Neutrophil (primary cell): Measurements from ENCODE around the gene DEPDC1.

Source experiments
- H3K27ac ChIP-seq: fragments of 200-600 bp; sonication (generic); 2 replicates; pipeline ENCODE4 v1.5.1; 2016; ENCODE audit warnings: mild to moderate bottlenecking, moderate library complexity
- H3K27me3 ChIP-seq: fragments of 200-600 bp; sonication (generic); 2 replicates; pipeline ENCODE4 v1.6.0; 2016; ENCODE audit warnings: mild to moderate bottlenecking
- H3K36me3 ChIP-seq: fragments of 200-600 bp; sonication (generic); 2 replicates; pipeline ENCODE4 v1.5.1; 2017
- H3K4me1 ChIP-seq, 2 experiments: fragments of 200-600 bp in 1 of 2; sonication (generic) in 1 of 2; 1 replicate in 1 of 2; 2 replicates in 1 of 2; pipeline versions ENCODE4 v1.5.1 to v1.6.1; 2013 to 2016; ENCODE audit warnings: low read depth in 1 of 2, low read length in 1 of 2, mild to moderate bottlenecking in 1 of 2, moderate library complexity in 1 of 2; ENCODE audit not compliant: control insufficient read depth in 1 of 2, insufficient read depth in 1 of 2
- H3K4me3 ChIP-seq, 2 experiments: fragments of 200-600 bp in 1 of 2; sonication (generic) in 1 of 2; 1 replicate in 1 of 2; 2 replicates in 1 of 2; pipeline ENCODE4 v1.5.1; 2013 to 2016; ENCODE audit warnings: low read depth in 1 of 2, low read length in 1 of 2, mild to moderate bottlenecking in 1 of 2, moderate library complexity in 1 of 2
- H3K9me3 ChIP-seq: fragments of 200-600 bp; sonication (generic); 2 replicates; pipeline ENCODE4 v1.5.1; 2016
- TF ChIP-seq, protein P1 (sequence below): fragments of 200-600 bp; sonication (generic); IDR thresholded peaks from 2 replicates; pipeline ENCODE4 v1.5.1; 2016; ENCODE audit warnings: antibody characterized with exemption

DEPDC1 gene

DNA sequence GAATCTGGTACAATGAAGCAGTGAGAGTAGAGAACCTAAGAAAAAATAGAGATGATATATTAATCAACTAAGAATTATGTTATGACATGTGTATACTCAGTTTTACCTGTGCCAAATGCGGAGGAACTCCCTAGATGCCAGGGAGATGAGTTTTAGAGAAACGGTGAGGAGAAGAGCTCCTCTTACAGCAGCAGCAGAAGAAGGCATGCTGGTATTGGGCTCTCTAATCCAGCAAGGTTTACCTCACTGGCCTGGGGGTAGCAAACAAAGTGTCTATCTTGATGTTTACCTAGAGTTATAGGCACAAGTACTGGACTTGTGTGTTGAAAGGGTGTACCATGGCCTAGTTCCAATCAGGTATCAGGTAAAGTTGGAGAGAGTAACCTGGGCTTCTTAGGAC is 28.9 kb upstream of the DEPDC1 start:
- no peaks in the 10 kb centered on the region for H3K27me3 ChIP-seq
- no peak overlapping the region for H3K4me3 ChIP-seq
- TF ChIP-seq, protein P1, sequence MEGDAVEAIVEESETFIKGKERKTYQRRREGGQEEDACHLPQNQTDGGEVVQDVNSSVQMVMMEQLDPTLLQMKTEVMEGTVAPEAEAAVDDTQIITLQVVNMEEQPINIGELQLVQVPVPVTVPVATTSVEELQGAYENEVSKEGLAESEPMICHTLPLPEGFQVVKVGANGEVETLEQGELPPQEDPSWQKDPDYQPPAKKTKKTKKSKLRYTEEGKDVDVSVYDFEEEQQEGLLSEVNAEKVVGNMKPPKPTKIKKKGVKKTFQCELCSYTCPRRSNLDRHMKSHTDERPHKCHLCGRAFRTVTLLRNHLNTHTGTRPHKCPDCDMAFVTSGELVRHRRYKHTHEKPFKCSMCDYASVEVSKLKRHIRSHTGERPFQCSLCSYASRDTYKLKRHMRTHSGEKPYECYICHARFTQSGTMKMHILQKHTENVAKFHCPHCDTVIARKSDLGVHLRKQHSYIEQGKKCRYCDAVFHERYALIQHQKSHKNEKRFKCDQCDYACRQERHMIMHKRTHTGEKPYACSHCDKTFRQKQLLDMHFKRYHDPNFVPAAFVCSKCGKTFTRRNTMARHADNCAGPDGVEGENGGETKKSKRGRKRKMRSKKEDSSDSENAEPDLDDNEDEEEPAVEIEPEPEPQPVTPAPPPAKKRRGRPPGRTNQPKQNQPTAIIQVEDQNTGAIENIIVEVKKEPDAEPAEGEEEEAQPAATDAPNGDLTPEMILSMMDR, result no peak
- H3K36me3 ChIP-seq, result no peaks in the 10 kb centered on the region
- no peaks in the 10 kb centered on the region for H3K9me3 ChIP-seq
- H3K27ac ChIP-seq, result no peak overlapping the region
- no peaks in the 10 kb centered on the region for H3K4me1 ChIP-seq

DNA sequence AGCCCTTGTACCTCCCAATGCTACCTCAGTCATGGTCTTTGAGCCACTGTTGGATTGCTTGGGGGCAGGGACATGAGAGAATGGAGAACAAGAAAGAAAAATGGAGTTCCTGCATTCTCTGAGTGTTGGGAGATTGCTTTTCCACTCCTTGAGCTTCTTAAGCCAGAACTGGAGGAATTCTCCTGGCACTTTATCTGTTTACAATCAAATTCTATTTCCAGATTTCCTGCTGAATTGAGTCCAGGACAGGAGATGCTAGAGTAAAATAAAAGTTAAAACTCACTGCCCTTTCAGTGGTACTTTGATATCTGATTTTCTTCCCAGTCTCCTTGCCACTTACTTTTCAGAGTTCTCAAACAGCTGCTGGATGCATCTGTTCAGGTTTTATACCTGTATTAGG is 24.4 kb upstream of the DEPDC1 start:
- TF ChIP-seq, protein P1, result no peak
- no peak overlapping the region for H3K27ac ChIP-seq
- no peaks in the 10 kb centered on the region for H3K27me3 ChIP-seq
- no peak overlapping the region for H3K4me3 ChIP-seq
- no peaks in the 10 kb centered on the region for H3K9me3 ChIP-seq
- H3K36me3 ChIP-seq, result no peaks in the 10 kb centered on the region
- no peaks in the 10 kb centered on the region for H3K4me1 ChIP-seq

DNA sequence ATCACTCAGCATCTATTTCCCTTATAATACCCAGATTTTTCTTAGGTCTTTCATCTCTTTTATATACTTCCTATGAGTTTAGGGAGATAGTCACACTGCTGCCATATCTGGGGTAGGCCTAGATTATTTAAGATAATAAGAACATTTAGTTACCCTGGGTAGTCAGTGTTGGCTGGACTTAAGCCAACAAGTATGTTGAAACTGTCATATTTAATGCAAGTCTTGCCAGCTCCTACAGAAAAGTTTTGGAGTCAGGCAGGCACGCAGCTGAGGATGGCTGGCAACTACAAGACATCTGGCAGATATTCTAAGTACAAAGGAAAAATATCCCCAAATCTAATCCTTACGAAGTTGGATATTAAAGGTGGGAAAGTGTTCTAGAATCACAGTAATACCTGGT is 19.2 kb upstream of the DEPDC1 start:
- TF ChIP-seq, protein P1, result no peak
- no peaks in the 10 kb centered on the region for H3K9me3 ChIP-seq
- H3K27ac ChIP-seq, result no peak overlapping the region
- no peaks in the 10 kb centered on the region for H3K36me3 ChIP-seq
- no peak overlapping the region for H3K4me3 ChIP-seq
- H3K4me1 ChIP-seq, result no peaks in the 10 kb centered on the region
- no peaks in the 10 kb centered on the region for H3K27me3 ChIP-seq

DNA sequence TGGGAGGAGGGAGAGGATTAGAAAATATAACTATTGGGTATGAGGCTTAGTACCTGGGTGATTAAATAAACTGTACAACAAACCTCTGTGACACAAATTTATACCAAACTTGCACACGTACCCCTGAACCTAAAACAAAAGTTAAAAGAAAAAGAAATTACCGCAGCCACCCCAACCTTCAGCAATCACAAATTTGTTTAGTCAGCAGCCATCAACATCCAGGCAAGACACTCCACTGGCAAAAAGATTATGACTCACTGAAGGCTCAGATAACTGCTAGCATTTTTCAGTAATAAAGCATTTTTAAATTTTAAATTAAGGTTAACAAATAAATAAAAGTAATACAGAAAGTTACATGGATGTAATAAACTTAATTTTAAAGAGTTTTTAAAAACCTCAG is 14.4 kb upstream of the DEPDC1 start:
- Histone ChIP-seq H3K4me3 (no peak overlapping the region), H3K4me1 (no peaks in the 10 kb centered on the region), H3K27ac (no peak overlapping the region), H3K36me3 (no peaks in the 10 kb centered on the region), H3K9me3 (no peaks in the 10 kb centered on the region), H3K27me3 (no peaks in the 10 kb centered on the region)
- TF ChIP-seq, protein P1, result no peak

DNA sequence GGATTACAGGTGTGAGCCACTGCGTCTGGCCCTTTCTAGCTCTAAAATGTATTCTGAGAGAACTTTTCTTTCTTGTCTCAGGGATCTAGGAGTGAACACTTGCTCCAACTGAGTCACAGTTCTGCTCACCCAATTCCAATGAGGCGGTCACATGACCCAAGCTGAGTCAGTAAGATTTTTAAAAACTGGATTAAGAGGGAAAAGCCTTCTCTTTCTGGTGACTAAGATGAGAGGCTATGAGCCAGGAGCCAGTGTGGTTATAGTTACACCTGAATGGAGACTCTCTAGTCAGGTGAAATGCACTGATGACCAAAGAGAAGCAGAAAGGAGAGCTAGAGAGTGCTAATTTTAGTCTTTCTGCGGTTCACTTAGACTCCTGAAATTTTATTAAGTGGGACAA is 9.5 kb upstream of the DEPDC1 start:
- Histone ChIP-seq H3K4me3 (no peak overlapping the region), H3K4me1 (no peaks in the 10 kb centered on the region), H3K27ac (no peak overlapping the region), H3K9me3 (no peaks in the 10 kb centered on the region), H3K27me3 (no peaks in the 10 kb centered on the region), H3K36me3 (no peaks in the 10 kb centered on the region)
- TF ChIP-seq, protein P1, result no peak

DNA sequence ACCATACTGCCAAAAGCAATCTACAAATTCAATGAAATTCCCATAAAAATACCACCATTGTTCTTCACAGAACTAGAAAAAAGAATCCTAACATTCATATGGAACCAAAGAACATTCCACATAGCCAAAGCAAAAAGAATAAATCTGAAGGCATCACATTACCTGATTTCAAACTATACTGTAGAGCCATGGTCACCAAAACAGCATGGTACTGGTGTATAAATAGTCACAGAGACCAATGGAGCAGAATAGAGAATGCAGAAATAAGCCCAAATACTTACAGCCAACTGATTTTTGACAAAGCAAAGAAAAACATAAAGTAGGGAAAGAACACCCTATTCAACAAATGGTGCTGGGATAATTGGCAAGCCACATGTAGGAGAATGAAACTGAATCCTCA is 6.2 kb upstream of the DEPDC1 start:
- no peaks in the 10 kb centered on the region for H3K9me3 ChIP-seq
- TF ChIP-seq, protein P1, result no peak
- no peaks in the 10 kb centered on the region for H3K4me1 ChIP-seq
- no peak overlapping the region for H3K27ac ChIP-seq
- no peaks in the 10 kb centered on the region for H3K27me3 ChIP-seq
- no peak overlapping the region for H3K4me3 ChIP-seq
- no peaks in the 10 kb centered on the region for H3K36me3 ChIP-seq
